Neural cell (in vitro differentiated cells): ENCODE measurements around the gene SNTA1.

ENCODE experiments used
- CTCF ChIP-seq: fragments of 450-650 bp; IDR thresholded peaks from 2 replicates; pipeline ENCODE4 v1.5.1; 2014; ENCODE audit warnings: antibody characterized with exemption, mild to moderate bottlenecking, moderate library complexity; ENCODE audit not compliant: poor library complexity, severe bottlenecking
- EZH2 ChIP-seq: fragments of 200-600, 300-800 bp; shearing (Covaris generic), sonication (generic); IDR thresholded peaks from 2 replicates; pipeline ENCODE4 v1.6.1; 2014; ENCODE audit warnings: antibody characterized with exemption, low read length, borderline replicate concordance, mild to moderate bottlenecking; ENCODE audit not compliant: insufficient read depth, poor library complexity, severe bottlenecking
- POLR2AphosphoS5 ChIP-seq: IDR thresholded peaks from 2 replicates; pipeline ENCODE4 v1.6.1; 2012
- REST ChIP-seq: IDR thresholded peaks from 2 replicates; pipeline ENCODE4 v1.6.1; 2012; ENCODE audit warnings: borderline replicate concordance
- TAF1 ChIP-seq: IDR thresholded peaks from 2 replicates; pipeline ENCODE4 v1.6.1; 2012; ENCODE audit warnings: low read depth

- TF ChIP-seq REST (no peak), CTCF (no peak), TAF1 (no peak), EZH2 (no peak), POLR2AphosphoS5 (no peak)
These were observed 34.0 kb upstream of the SNTA1 start for GRCh38 chr20:33477386-33478234.
